Posterior vena cava (tissue), 2 donors: Measurements from ENCODE around the gene NCF2. TPM values are rescaled to one million over a fixed set of nuclear protein-coding genes. Genes with fewer than 3 reads are reported as not detected.
"Not testable (repeated sequence)": the region's sequence is repeated elsewhere in the genome, so short reads cannot be mapped to it uniquely, and the experiment has no call there.

ENCODE experiments used
- DNase-seq: peaks from one replicate; pipeline ENCODE4 v3.0.0-alpha.2; 2020; ENCODE audit warnings: low spot score
- intact Hi-C, 2 donors: fragments of 100-400 bp; cut with DNase I; formaldehyde crosslinking; loops; one replicate each; pipeline versions ENCODE4 v1.14.1 to v1.14.2; 2022 to 2023
- total RNA-seq, 2 donors: library from RNA; stranded (reverse); fragmentation: NEBNext Ultra II Directional; extraction: Animal tissue kit (Norgen Biotek cat#: 25700); gene quantifications; one replicate each; pipeline ENCODE4 v1.2.1, GENCODE V29; 2021
- donor health status: DM: yes; HTN: yes; CAD: no.
- donor health status: DM: yes; HTN: yes; CAD: no.

NCF2 gene
- total RNA-seq, 2 donors from 2014 or later = 12.8 to 26.2 TPM

DNA sequence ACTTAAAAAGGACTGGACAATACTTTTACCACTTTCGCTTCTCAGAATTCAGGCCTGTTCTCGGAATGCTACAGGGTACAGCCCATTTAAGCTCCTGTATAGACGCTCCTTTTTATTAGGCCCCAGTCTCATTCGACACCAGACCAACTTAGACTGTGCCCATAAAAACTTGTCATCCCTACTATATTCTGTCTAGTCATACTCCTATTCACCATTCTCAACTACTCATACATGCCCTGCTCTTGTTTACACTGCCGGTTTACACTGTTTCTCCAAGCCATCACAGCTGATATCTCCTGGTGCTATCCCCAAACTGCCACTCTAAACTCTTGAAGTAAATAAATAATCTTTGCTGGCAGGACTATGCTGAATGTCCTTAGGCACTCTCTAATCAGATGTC is 27.9 kb upstream of the NCF2 start:
- DNase-seq, intact Hi-C loops: not testable (repeated sequence)

DNA sequence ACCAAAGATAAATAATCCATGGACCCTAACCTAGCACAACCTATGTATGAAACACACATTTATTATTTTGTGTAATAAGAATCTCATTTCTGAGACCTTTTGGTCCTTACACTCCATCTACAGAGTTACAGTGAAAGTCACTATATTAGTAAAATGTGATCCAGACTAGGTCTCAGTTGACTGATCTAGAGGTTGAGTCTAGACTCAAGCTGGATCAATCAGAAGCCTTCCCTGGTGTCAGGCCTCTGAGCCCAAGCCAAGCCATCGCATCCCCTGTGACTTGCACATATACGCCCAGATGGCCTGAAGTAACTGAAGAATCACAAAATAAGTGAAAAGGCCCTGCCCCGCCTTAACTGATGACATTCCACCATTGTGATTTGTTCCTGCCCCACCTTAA is 22.7 kb upstream of the NCF2 start:
- DNase-seq, intact Hi-C loops: not testable (repeated sequence)

DNA sequence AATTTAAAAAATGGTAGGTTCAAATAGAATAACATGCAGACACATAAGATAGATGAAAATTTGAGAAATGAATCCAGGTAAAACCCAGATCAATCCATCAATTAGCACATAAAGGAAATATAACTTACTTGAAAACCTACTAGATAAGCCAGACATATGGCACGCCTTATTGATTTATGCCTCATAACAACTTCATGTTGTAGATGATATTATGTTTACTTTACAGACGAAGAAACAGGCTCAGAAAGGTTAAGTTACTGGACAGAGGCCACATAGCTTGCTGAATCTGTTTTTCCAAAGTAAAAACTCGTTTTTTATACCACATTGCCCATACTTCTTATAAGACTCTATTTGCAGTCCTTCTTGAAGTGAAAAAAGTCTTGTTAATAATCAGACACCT is 22.1 kb upstream of the NCF2 start:
- DNase-seq = no peak

DNA sequence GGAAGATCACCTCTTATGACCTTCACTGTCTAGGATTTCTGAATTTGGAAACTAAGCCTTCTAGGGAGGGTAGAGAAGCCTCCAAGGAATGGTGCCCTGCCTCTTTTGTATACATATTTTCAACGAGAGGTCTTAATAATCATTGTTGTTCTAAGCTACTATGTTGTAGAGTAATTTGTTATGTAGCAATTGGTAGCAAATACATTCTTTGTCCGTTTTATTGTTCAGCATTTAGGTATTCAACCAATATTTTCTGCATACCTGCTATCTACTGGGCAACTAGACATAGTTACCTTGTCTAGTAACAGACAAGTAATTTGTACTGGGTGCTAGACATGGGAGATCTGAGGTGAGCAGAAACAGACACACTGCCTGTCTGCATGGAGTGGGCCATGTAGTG is 20.8 kb upstream of the NCF2 start:
- DNase-seq = no peak
- intact Hi-C loops = no loop called here

More for the DNA sequence above, 22.1 kb upstream of the NCF2 start:
- intact Hi-C loops = no loop called here

DNA sequence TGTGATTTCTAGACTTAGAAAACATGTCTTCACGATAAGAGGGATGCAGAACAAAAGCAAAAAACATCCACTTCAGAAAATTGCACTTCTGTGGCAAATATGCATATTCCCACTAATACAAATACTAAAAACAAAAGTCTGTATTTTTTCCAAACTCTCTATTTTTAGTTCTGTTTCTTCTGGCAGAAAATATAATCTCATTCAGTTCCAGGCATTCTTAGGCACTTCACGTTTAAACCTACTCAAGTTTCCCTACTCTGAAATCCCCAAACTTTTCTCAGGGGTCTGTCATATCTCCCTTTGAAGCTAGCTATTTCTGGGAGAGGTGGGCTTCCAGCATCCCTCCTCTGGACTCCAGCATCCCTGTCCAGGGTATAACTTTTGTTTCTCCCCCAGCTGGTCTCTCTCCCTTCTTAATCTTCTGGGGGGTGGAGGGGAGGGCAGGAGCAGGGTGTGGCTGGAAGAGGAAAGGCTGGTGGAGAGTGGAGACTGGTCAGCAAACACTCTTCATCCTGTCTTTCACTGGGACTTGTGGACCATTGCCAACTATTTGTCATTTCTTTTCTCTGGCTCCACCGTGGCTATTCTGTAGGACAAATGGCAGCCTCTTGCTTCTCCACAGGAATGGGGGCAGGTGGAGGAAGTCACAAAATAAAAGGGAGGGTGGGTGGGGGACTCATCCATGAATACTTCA is 19.6 kb upstream of the NCF2 start:
- no peak for DNase-seq
- intact Hi-C loops = no loop called here

DNA sequence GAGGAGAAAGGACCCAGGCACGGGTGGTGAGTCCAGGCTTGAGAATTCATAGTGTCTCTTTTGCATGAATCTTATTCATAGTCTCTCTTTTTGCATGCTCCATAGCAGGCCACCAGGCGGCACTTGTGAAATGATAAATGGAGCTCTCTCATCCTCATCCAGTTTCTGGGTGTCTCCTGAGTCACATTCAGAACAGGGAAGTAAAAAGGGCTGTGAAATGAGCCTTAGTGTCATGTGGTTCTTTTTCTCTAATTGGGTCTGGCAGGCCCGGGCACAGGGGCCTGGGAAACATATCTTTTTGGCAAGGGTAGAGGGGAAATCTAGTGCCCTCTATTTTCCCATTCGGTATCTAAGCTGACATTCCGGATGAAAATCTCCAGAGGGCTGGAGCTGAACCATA is 19.1 kb upstream of the NCF2 start:
- DNase-seq = peak; percentile 86
- intact Hi-C loops = no loop called here

DNA sequence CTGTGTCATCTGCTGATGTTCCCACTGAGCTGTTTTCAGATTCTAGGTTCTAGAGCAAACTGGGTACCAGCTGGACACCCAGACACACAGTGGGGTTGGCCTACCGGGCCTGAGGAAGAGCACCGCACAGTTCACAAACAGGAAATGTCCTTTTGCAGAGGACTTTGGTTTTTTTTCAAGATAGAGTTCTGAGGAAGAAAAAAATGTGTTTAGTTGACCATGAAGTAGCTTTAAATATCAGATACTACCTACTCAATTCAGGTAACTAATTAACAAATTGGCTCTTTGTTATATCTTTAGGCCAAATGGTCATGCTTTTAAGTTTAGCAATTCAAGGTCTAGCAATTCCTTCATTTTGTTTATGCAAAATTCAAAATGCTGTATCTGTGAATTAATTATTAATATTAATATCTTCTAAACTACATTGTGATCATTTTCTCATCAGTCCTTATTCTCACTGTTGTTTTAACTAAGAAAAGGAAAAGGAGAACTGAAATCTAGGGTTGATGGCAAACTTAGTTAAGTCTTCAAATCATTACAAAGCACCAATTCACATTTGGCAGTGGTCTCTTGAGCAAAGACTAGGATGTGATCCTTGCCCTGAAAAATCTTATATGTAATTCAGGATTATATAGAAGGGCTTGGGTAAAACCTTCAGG is 17.2 kb upstream of the NCF2 start:
- intact Hi-C loops = no loop called here
- no peak for DNase-seq

DNA sequence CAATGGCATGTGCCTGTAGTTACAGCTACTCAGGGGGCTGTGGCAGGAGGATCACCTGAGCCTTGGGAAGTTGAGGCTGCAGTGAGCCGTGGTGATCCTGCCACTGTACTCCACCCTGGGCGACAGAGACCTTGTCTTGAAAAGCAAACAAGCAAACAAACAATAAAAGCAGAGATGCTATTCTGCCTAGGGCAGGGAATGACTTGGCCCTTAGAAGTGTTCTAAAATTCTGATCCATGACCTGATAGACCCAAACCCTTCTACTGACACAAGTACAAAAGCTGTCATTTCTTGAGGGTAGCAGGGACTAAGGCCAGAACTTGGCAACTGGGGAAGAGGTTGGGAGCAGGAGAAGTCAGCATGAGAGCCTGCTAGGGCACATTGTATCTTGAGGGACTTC is 15.6 kb upstream of the NCF2 start:
- no peak for DNase-seq
- intact Hi-C loops = no loop called here

DNA sequence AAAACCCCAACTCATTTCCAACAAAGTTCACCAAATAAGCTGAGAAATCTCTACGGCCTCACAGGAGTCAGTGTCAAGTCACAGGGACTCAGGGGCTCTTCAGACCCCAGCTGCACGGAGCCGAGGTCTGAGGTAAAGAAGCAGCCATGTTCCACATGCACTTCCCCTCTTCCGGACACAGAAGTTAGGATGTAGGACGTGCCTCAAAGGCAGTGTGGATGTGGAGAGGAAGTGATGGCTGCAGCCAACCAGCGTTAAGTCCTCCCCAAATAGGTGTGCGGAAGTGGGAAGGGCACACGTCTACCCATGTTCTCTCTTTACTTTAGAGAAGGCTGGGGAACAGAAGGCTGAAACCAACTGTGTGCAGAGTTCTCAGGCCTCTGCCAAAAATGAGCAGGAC is 14.6 kb upstream of the NCF2 start:
- no peak for DNase-seq
- intact Hi-C loops = no loop called here

DNA sequence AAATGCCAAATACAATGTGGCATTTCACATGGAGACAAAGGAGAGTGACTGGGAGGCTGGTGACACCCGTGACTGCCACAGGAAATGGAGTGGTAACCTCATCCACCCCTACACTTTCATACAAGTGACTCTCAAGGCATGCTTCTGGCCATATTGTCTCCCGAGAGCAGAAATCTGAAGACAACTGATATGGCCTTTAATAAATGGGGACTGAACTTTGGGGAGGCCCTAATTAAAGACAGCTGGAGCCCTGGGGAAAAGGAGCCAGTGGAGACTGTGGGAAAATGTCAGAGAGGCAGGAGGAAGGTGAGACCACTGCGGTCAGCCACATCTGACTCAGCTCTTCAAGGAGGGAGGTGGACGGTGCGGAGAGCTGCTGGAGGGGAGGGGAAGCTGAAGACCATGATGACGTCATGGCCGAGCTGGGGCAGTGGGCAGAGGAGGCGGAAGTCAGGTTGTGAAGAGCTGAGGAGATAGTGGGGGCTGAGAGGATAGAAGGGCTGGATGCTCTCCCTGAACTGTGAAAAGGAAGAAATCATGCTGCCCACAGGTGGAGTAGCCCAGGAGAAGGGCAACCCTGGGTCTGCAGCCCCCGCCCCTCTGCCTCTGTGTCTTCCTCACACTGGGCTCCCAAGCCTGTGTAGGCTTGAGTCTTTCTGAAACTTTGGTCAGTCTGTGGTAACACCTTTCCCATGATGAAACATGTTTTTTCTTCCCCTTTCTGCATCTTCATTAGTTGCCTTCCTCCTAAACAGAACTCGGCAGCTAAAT is 14.0 kb upstream of the NCF2 start:
- peak; percentile 81 for DNase-seq
- intact Hi-C loops = no loop called here

DNA sequence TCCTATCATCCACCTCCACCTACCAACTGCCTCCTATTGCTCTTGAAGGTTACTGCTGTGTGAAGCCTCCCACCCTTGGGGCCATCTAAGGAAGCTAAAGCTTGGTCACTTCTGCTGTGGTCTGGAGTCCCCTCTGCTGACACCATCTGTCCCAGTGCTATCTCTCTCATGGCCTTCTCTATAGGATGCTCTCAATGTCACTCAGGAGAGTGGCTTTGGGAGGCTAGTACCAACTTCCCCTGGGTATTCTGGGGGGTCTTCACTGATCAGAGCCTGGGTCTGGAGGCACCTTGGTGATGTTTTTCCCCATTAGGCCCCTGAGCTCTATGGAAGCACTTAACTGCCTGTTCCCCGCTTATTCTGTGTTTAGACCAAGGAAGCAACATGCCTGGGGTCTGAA is 12.3 kb upstream of the NCF2 start:
- DNase-seq = no peak
- intact Hi-C loops = no loop called here

DNA sequence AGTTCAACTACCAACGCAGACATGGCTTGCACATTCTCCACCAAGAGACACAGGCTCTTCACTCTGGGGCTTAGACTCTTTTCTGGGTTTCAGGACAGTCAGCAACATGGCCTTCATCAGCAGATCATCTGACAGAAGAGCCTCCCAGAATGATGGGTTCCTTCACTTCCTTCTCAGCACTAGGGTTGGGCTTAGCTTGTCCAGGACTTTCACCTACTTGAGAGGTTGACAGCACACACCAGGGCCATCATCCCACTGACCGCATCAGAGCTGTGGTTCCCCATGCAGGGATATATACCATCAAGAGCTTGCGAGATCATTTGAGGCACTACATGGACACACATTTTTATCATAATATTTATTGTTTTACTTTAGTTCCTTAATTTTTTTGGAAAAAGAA is 10.4 kb upstream of the NCF2 start:
- DNase-seq = no peak
- intact Hi-C loops = no loop called here

DNA sequence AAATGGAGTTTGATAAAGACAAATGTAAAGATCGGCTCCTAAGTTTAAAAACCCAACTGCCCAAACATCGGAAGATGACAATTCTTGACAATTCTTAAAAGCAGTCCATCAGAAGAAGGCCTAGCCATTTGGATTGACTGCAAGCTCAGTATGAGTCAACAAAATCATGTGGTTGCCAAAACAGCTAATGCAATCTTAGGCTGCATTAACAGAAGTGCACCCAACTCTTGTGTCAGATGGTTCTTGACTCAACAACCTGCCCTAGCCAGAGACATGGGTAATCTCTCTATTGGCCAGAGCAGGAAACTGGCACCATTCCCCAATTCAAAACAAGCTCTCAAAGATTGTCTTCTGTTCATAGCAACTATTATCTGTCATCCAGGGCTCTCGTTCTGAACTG is 9.9 kb upstream of the NCF2 start:
- no peak for DNase-seq
- intact Hi-C loops = no loop called here

DNA sequence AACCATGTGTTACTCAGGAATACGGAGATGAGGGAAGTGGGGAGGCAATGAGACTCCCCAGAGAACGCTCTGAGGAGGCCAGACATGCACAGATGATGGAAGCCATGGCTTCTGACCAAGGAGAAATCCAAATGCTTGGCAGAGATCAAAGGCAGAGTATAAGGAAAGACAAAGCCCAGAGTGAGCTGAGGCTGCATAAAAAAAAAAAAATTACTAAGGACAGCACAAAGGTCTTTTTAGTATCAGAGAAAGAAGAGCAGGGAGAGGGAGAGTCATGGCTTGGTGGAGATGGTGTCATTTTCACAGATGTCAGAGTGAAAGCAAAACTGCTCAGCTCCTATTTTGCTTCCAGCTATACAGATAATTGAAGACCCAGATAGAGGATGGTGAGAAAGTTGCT is 8.1 kb upstream of the NCF2 start:
- intact Hi-C loops = no loop called here
- no peak for DNase-seq

DNA sequence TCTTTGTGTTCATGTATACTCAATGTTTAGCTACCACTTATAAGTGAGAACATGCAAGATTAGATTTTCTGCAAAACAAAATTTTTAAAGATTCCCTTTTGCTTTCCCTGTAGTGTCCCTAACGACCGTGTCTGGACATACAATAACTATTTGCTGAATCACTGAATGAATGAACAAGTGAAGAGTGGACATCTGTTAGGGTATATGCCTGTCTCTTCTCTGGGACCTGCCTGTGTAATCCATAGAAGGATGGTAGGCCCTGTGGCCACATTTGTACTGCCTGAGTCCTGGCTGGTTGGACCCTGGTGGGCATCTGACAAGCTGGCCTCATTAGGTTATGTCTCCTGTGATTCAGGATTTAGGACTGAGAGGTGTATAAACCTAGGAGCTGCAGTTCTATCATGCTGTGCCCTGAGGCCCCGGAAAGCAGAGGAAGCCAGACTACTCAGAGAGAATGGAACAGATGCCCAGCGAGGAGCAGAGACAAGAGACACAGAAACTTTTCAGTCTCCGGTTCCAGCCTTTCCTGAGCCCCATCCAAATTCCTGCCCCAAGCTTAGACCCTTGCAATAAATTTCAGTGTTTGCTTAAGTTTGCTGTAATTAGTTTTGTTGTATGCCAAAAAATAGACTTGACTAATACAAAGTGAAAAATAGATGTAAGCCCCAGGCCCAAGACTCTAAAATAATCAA is 7.5 kb upstream of the NCF2 start:
- DNase-seq = no peak
- intact Hi-C loops = no loop called here

DNA sequence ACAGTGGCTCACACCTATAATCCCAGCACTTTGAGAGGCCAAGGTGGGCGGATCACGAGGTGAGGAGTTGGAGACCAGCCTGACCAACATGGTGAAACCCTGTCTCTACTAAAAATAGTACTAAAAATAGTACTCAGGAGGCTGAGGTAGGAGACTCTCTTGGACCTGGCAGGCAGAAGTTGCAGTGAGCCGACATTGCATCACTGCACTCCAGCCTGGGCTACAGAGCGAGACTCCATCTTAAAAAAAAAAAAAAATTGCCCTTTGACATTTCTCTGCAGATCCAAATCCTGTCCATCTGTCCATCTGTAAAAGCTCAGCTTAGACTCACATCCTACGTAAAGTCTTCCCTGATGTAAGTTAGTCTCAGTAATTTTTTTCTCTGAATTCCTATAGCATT is 6.2 kb upstream of the NCF2 start:
- intact Hi-C loops = no loop called here
- no peak for DNase-seq

DNA sequence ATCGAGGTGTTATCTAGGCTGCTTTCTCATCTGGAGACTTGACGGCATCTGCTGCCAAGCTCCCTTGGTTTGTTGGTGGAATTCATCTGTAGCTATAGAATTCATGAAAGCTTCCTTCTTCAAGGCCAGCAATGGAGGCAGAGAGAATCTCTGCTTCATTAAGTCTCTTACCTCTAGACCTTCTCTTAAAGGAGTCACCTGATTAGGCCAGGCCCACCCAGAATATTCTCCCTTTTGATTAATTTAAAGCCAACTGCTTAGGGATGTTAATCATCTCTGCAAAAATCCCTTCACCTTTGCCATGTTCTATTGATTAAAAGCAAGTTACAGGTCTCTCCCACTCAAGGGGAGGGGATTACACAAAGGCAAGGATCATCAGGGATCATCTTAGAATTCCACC is 5.3 kb upstream of the NCF2 start:
- intact Hi-C loops = no loop called here
- DNase-seq = no peak

DNA sequence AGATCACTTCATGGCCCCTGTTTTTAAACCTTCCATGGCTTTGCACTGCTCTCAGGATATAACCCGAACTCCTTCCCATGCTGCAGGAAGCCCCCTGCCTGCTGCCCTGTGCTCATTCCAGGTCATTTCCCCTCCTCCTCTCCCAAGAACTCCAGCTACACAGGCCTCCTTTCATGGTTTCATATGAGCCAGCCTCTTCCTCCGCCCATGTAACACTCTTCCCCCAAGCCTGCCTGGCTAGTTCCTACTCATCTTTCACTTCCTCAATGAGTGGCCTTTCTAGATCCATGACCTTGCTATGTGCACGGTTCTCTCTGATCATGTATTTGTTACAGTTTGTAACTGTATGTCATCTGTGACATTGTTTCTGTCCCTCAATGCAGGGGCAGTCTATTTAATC is 3.1 kb upstream of the NCF2 start:
- intact Hi-C loops = no loop called here
- DNase-seq = no peak

DNA sequence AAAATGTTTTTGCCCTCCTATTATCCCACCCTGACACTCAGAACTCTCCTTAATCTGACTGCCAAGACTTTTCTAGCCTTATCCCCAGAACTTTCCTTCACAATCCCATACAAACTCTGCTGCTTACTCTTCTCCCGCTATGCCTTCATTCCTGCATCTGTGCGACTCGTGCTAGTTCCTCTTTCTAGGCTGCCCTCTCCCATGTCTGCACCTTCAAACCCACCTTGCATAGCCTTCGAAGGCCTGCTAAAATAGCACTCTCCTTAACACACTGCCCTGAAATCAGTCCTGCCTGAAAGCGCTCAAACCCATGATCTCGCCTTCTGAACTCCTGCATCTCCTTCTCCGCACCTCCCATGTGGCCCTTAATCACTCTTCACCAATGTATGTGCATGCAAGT is 2.5 kb upstream of the NCF2 start:
- intact Hi-C loops = no loop called here
- no peak for DNase-seq

DNA sequence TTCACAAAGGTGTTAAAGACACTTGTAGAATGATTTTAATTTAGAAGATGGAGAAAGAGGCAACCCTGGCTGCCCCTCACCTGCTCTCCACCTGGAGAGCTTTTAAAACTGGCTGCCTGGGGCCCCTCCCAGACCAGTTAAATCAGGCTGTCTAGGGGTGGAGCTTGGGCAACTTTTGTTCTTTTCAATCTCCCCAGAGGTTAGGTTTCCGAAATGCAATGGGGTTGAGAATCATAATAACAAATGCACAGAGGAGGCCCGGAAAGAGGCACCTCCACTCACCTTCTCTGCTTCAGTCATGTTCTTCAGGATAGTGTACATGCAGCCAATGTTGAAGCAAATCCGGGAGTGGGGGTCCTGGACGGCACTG is 400 bp downstream of the NCF2 start:
- intact Hi-C loops = no loop called here
- no peak for DNase-seq
